ENCODE data around the gene SMC3. TPM values are rescaled to one million over a fixed set of nuclear protein-coding genes. Genes with fewer than 3 reads are reported as not detected.

The SMC3 gene
- total RNA-seq, 2 experiments from 2014 or later = 38.4 to 73.4 TPM

GRCh38 chr10:110533149-110533548, 34.3 kb upstream of the SMC3 start:
- peak; percentile 35 for DNase-seq (ENCODE audit: low spot score)
- no peaks in the 10 kb centered on the region for H3K36me3 ChIP-seq (ENCODE audit: insufficient read depth, low read length)
- intact Hi-C loops (cut with micrococcal nuclease; ENCODE audit: unreplicated experiment) = loop anchor here (5.0 kb wide), 1 partner anchor 76 kb away; no protein-coding TSS in a partner anchor
- H3K4me3 ChIP-seq (ENCODE audit: low read depth, low read length, poor library complexity, severe bottlenecking) = no peak overlapping the region
- no peak overlapping the region for H3K27ac ChIP-seq (ENCODE audit: low read depth, low read length, poor library complexity, severe bottlenecking)
- POLR2A ChIA-PET = interaction anchor here (0.8 kb wide), 1 partner anchor 182 kb away, joined by 3 read pairs; no protein-coding TSS in a partner anchor
- peak overlapping the region; percentile 20; the same call in 1 of the 2 replicates for H3K4me2 ChIP-seq (ENCODE audit: low read length)
- peaks cover 65% of the 10 kb centered on the region for H3K4me1 ChIP-seq (ENCODE audit: insufficient read depth, low read length, poor library complexity, severe bottlenecking)
- no peaks in the 10 kb centered on the region for H3K79me2 ChIP-seq (ENCODE audit: insufficient read depth, low read depth, low read length)
- CTCF ChIA-PET (ENCODE audit: unreplicated experiment) = no interaction called here
- no peak overlapping the region for H2AFZ ChIP-seq (ENCODE audit: low read length)
- TF ChIP-seq CTCF (conservative IDR thresholded peaks at IDR 0.05; ENCODE audit: low read length) (no peak), EZH2phosphoT487 (IDR thresholded peaks at IDR 0.05; ENCODE audit: borderline replicate concordance, low read depth, low read length) (no peak)
- no TSS peak for BruUV-seq (replicated peaks)
- H4K20me1 ChIP-seq (ENCODE audit: insufficient read depth, low read length) = no peaks in the 10 kb centered on the region
- no peaks in the 10 kb centered on the region for H3K9me2 ChIP-seq (ENCODE audit: insufficient read depth, low read length)
- no peaks in the 10 kb centered on the region for H3K9me3 ChIP-seq (ENCODE audit: low read length)

GRCh38 chr10:110534571-110534970, 32.9 kb upstream of the SMC3 start:
- intact Hi-C loops (cut with micrococcal nuclease; ENCODE audit: unreplicated experiment) = loop anchor here (5.0 kb wide), 1 partner anchor 77 kb away; no protein-coding TSS in a partner anchor
- TF ChIP-seq CTCF (conservative IDR thresholded peaks at IDR 0.05; ENCODE audit: low read length) (no peak), EZH2phosphoT487 (IDR thresholded peaks at IDR 0.05; ENCODE audit: borderline replicate concordance, low read depth, low read length) (no peak)
- CTCF ChIA-PET (ENCODE audit: unreplicated experiment) = no interaction called here
- BruUV-seq (replicated peaks) = no TSS peak
- no peak for DNase-seq (ENCODE audit: low spot score)
- Histone ChIP-seq H3K27ac (ENCODE audit: low read depth, low read length, poor library complexity, severe bottlenecking) (no peak overlapping the region), H3K79me2 (ENCODE audit: insufficient read depth, low read depth, low read length) (no peaks in the 10 kb centered on the region), H3K9me2 (ENCODE audit: insufficient read depth, low read length) (no peaks in the 10 kb centered on the region), H3K4me1 (ENCODE audit: insufficient read depth, low read length, poor library complexity, severe bottlenecking) (peaks cover 51% of the 10 kb centered on the region), H4K20me1 (ENCODE audit: insufficient read depth, low read length) (no peaks in the 10 kb centered on the region), H3K9me3 (ENCODE audit: low read length) (no peaks in the 10 kb centered on the region), H3K4me3 (ENCODE audit: low read depth, low read length, poor library complexity, severe bottlenecking) (no peak overlapping the region), H3K36me3 (ENCODE audit: insufficient read depth, low read length) (no peaks in the 10 kb centered on the region), H2AFZ (ENCODE audit: low read length) (no peak overlapping the region), H3K4me2 (ENCODE audit: low read length) (no peak overlapping the region)
- POLR2A ChIA-PET = interaction anchor here (0.8 to 1.5 kb wide), 2 partner anchors 11 to 12 kb away, joined by 3 to 4 read pairs; no protein-coding TSS in a partner anchor

All from OCI-LY7 (cell line).